Adrenal gland (tissue), 12 donors: ENCODE data around the gene CD74. TPM values are rescaled to one million over a fixed set of nuclear protein-coding genes. Genes with fewer than 3 reads are reported as not detected.

ENCODE experiments used
- DNase-seq, 7 donors: peaks; one replicate each; pipeline ENCODE4 v3.0.0-alpha.2; 2019 to 2020
- H3K27ac ChIP-seq, 5 donors: fragments of 200-600 bp; sonication (generic) in 4 of 5; 1 replicate in 3 of 5; 2 replicates in 2 of 5; pipeline versions ENCODE4 v1.5.1 to v1.8.0; 2016 to 2020; ENCODE audit warnings: mild to moderate bottlenecking in 1 of 5
- H3K27me3 ChIP-seq: fragments of 200-600 bp; 2 replicates; pipeline ENCODE4 v1.8.0; 2021
- H3K36me3 ChIP-seq, 2 donors: fragments of 200-600 bp; replicated peaks in 1 of 2; 1 replicate in 1 of 2; 2 replicates in 1 of 2; pipeline versions ENCODE4 v1.5.1 to v1.8.0; 2018 to 2022
- H3K4me1 ChIP-seq, 2 donors: fragments of 200-600 bp; replicated peaks in 1 of 2; 1 replicate in 1 of 2; 2 replicates in 1 of 2; pipeline versions ENCODE4 v1.5.1 to v1.8.0; 2018 to 2021
- H3K4me3 ChIP-seq, 4 donors: fragments of 200-600 bp; sonication (generic) in 3 of 4; one replicate each; pipeline ENCODE4 v1.5.1; 2016 to 2018
- H3K9me3 ChIP-seq, 3 donors: fragments of 200-600 bp; sonication (generic) in 1 of 3; replicated peaks in 1 of 3; 1 replicate in 2 of 3; 2 replicates in 1 of 3; pipeline versions ENCODE4 v1.5.1 to v1.8.0; 2016 to 2021
- CTCF ChIP-seq, 6 experiments: fragments of 450-650 bp in 4 of 6; fragments of 200-600 bp in 2 of 6; sonication (generic) in 1 of 6; IDR thresholded peaks; 1 replicate in 5 of 6; 2 replicates in 1 of 6; pipeline versions ENCODE4 v1.5.1 to v1.8.0; 2016 to 2021; ENCODE audit warnings: antibody characterized with exemption in 6 of 6, mild to moderate bottlenecking in 2 of 6, moderate library complexity in 1 of 6
- POLR2A ChIP-seq, 2 donors: fragments of 450-650 bp; IDR thresholded peaks; one replicate each; pipeline ENCODE4 v1.6.1; 2017; ENCODE audit warnings: antibody characterized with exemption in 2 of 2, mild to moderate bottlenecking in 2 of 2, moderate library complexity in 1 of 2
- WGBS, 4 donors: extraction: QIAGEN DNeasy Blood & Tissue Kit in 2 of 4; methylation state at CpG; one replicate each; pipeline versions ENCODE4 v1.1.5 to v1.1.7; 2013 to 2017; 5-methylcytosine and 5-hydroxymethylcytosine counted together
- intact Hi-C, 2 donors: fragments of 100-400 bp; cut with DNase I; formaldehyde crosslinking; loops; one replicate each; pipeline versions ENCODE4 v1.14.1 to v1.15.0; 2022 to 2023
- polyA plus RNA-seq, 3 donors: library from polyadenylated mRNA; stranded (reverse); fragments of 200-250 nt in 2 of 3; fragments of 350-450 nt in 1 of 3; fragmentation: Illumina TruSeq in 1 of 3; extraction: RNeasy Lipid Tissue Mini Kit (QIAGEN cat#74804) in 1 of 3; gene quantifications; one replicate each; pipeline ENCODE4 v1.2.3, GENCODE V29; 2013 to 2014
- total RNA-seq, 9 donors: library from RNA; depleted of rRNA in 4 of 9; stranded (reverse); fragments of >200 nt in 4 of 9; fragments of 120-200 nt in 1 of 9; fragmentation: NEBNext Ultra II Directional in 1 of 9; extraction: Animal tissue kit (Norgen Biotek cat#: 25700) in 1 of 9; gene quantifications; one replicate each; pipeline versions ENCODE4 v1.1.0 to v1.2.4, GENCODE V29; 2013 to 2023
- donor health status: healthy with polysubstance abuse.
- donor health status: Bipolar disorder and iron deficiency.
- donor health status: DM: yes; HTN: yes; CAD: no.
- donor health status: DM: no; HTN: no; CAD: no.
- donor health status: DM: no; HTN: no; CAD: no.
- donor health status: DM: yes; HTN: yes; CAD: no.

CD74 gene
- total and polyA plus RNA-seq, 12 donors: 71.4 to 3,185 (median 1,084) TPM

GRCh38 chr5:150386024-150386855 is 26.5 kb downstream of the CD74 start:
- no peaks in the 10 kb centered on the region for H3K4me1 ChIP-seq
- no peak for DNase-seq
- TF ChIP-seq POLR2A (IDR thresholded peaks at IDR 0.05) (no peak), CTCF (IDR thresholded peaks at IDR 0.05) (no peak)
- H3K27ac ChIP-seq: no peak overlapping the region
- H3K36me3 ChIP-seq: peaks cover 0 to 76% of the 10 kb centered on the region in 2 donors
- H3K27me3 ChIP-seq: no peaks in the 10 kb centered on the region
- intact Hi-C loops: no loop called here
- 88 to 90% (median 88%) methylated on average over 15 of the region's 15 CpGs for WGBS, 4 donors
- H3K9me3 ChIP-seq: no peaks in the 10 kb centered on the region
- H3K4me3 ChIP-seq: no peak overlapping the region

GRCh38 chr5:150384701-150385100 is 28.0 kb downstream of the CD74 start:
- Histone ChIP-seq H3K27ac (peak overlapping the region in 1 of 5 donors; percentile 17), H3K27me3 (no peaks in the 10 kb centered on the region), H3K4me3 (no peak overlapping the region), H3K36me3 (peaks cover 0 to 77% of the 10 kb centered on the region in 2 donors), H3K4me1 (no peaks in the 10 kb centered on the region), H3K9me3 (no peaks in the 10 kb centered on the region)
- TF ChIP-seq CTCF (IDR thresholded peaks at IDR 0.05): no peak
- TF ChIP-seq POLR2A (IDR thresholded peaks at IDR 0.05): no peak
- 86 to 93% (median 90%) methylated on average over 5 of the region's 5 CpGs for WGBS, 4 donors
- intact Hi-C loops: no loop called here
- no peak for DNase-seq

GRCh38 chr5:150377964-150378694 is 34.6 kb downstream of the CD74 start:
- Histone ChIP-seq H3K9me3 (no peaks in the 10 kb centered on the region), H3K36me3 (peaks cover 0 to 97% of the 10 kb centered on the region in 2 donors), H3K27ac (no peak overlapping the region), H3K4me1 (no peaks in the 10 kb centered on the region), H3K4me3 (no peak overlapping the region), H3K27me3 (no peaks in the 10 kb centered on the region)
- WGBS, 4 donors: 76 to 84% (median 81%) methylated on average over 5 of the region's 5 CpGs
- TF ChIP-seq POLR2A (IDR thresholded peaks at IDR 0.05) (no peak), CTCF (IDR thresholded peaks at IDR 0.05) (no peak)
- intact Hi-C loops: no loop called here
- DNase-seq: no peak
